ENCODE measurements around the gene GSTM2.

GSTM2 gene

DNA sequence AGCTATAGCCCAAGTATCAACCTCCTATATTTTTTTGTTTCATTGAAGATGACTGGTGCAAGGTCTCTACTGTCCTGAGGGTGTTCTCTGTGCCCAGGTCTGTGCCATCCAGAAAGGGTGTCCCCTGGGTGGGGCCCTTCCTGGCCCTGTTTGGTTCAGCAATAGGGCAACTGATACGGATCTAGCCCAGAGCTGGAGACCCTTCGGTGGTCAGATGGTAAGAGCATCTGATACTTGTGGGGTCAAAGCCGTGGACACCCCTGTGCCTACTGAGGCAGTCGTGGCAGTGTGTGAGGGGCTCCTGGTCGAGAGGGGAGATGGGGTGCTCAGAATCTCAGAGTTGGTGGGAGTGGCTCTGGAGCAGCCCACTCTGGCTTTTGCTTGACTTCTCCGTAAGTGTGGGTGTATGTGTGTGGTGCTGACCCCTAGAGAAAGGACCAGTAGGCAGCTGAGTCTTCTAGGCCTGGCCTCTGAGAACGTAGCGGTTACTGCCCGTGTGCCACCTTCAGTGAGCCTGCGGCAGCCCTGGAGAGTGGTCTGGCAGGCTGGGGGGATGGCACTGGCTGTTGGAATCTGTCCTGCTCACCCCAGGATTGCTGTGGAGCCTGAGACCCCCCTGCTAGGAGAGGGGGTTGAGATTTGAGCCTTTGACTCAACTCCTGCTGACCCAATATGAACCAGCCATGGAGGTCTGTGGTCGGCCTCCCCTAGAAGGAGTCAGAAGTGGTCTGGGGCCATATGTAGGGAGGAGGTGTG is 45.5 kb upstream of the GSTM2 start:
- TF ChIP-seq, protein P1, sequence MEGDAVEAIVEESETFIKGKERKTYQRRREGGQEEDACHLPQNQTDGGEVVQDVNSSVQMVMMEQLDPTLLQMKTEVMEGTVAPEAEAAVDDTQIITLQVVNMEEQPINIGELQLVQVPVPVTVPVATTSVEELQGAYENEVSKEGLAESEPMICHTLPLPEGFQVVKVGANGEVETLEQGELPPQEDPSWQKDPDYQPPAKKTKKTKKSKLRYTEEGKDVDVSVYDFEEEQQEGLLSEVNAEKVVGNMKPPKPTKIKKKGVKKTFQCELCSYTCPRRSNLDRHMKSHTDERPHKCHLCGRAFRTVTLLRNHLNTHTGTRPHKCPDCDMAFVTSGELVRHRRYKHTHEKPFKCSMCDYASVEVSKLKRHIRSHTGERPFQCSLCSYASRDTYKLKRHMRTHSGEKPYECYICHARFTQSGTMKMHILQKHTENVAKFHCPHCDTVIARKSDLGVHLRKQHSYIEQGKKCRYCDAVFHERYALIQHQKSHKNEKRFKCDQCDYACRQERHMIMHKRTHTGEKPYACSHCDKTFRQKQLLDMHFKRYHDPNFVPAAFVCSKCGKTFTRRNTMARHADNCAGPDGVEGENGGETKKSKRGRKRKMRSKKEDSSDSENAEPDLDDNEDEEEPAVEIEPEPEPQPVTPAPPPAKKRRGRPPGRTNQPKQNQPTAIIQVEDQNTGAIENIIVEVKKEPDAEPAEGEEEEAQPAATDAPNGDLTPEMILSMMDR (conservative IDR thresholded peaks at IDR 0.05; ENCODE audit: low read length) = no peak
- H3K4me3 ChIP-seq (ENCODE audit: low read length) = peak overlapping the region; percentile 99
- DNase-seq (ENCODE audit: low read depth) = no peak

DNA sequence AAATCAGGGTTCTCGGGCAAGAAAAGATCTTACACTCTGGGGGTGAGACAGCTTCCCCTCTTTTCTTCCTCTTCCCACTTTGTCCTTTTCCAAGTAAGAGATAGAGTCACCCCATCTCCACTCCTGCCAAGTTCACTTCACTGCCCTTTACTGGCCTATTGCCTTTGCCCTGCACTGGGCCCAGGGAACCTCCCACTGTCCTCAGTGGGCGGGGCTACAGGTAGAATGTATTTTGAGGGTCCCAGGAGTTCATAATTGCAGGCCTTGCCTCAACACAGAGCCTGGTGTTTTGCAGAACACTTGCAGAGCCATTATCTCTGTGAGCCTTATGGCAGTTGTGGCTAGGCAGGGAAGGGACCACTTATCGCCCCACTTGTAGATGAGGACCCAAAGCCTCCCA is 45.0 kb upstream of the GSTM2 start:
- DNase-seq (ENCODE audit: low read depth) = no peak
- TF ChIP-seq, protein P1 (conservative IDR thresholded peaks at IDR 0.05; ENCODE audit: low read length) = no peak
- H3K4me3 ChIP-seq (ENCODE audit: low read length) = no peak overlapping the region; the same call in 1 of the 2 replicates

DNA sequence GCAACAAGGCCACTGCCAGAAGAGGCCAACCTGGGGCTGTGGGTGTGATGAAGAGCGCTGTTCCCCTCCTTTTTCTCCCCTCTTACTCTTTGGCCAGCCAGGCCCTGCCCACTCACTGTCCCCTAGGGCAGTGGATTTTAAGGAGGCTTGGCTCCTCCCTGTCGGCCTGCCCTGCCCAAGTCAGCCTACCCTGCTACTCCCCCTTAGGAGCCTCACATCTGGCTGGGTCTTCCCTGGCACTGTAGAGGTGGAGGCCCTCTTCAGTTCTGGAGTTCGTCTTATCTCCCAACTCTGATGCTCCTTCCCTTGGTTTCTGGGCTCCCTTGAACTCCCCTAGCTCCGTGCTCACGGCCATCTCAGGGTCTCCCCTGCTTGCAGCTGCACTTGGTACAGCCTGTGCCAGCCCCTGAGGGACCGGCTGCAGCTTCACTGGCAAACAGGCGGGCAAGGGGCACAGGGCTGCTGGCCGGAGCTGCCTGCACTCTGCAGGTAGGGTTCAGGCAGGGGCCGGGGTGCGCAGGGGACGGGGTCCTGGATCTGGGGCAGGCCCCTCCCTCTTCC is 44.2 kb upstream of the GSTM2 start:
- TF ChIP-seq, protein P1 (conservative IDR thresholded peaks at IDR 0.05; ENCODE audit: low read length) = no peak
- peak overlapping the region; percentile 30 for H3K4me3 ChIP-seq (ENCODE audit: low read length)
- no peak for DNase-seq (ENCODE audit: low read depth)

DNA sequence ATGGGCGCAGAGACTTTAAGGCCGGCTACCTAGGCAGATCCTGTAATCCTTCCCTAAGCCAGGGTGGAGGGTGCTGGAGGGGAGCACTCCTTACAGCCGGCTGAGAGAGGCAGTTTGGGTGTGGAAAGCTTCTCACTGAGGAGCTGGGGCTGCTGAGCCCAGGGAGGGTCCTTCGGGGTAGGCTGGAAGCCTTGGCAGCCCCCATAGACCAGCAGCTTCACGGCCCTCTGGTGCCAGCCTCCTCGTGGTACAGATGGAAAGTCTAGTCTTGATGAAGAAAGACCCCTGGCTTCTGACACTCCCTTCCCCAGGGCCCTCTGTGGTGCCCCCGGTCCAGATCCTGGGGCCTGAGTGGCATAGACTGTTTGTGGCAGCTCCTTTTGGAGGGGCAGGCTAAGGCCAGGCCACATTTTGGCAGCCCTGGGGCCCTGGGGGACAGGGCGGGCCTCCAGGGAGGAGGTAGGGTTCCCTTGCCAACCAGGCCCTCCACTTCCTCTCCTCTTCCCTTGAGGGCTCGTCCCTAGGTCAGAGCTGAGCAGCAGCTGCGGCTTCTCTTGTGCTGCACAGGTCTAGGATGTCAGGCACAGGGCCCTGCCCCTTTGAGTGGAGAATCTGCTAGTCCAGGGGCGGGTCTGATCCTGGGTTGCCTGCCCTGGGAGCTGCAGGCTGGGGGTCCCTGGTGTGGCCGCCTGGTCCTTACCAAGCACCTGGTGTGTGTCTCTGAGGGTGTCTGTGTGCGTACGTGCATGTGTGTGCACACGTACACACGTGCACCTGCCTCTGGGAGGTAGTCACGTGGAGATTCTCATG is 43.5 kb upstream of the GSTM2 start:
- H3K4me3 ChIP-seq (ENCODE audit: low read length) = no peak overlapping the region; the same call in none of the 2 replicates
- no peak for DNase-seq (ENCODE audit: low read depth)
- TF ChIP-seq, protein P1 (conservative IDR thresholded peaks at IDR 0.05; ENCODE audit: low read length) = no peak

DNA sequence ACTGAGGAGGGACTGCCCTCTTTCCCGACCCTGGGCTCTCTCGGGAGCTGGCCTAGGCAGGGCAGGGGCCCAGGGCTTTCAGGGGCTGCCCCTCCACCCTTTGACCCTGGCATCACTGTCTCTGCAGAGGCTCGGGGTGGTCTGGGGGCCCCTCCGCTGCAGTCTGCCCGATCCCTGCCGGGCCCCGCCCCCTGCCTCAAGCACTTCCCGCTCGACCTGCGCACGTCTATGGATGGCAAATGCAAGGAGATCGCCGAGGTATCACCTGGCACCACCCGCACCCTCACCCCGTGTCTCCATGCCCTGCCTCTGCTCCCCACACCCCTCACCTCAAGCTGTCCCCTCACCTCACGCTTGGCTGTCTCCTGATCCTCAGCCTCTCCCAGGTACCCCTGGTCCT is 42.7 kb upstream of the GSTM2 start:
- no peak for DNase-seq (ENCODE audit: low read depth)
- TF ChIP-seq, protein P1 (conservative IDR thresholded peaks at IDR 0.05; ENCODE audit: low read length) = no peak
- H3K4me3 ChIP-seq (ENCODE audit: low read length) = no peak overlapping the region

DNA sequence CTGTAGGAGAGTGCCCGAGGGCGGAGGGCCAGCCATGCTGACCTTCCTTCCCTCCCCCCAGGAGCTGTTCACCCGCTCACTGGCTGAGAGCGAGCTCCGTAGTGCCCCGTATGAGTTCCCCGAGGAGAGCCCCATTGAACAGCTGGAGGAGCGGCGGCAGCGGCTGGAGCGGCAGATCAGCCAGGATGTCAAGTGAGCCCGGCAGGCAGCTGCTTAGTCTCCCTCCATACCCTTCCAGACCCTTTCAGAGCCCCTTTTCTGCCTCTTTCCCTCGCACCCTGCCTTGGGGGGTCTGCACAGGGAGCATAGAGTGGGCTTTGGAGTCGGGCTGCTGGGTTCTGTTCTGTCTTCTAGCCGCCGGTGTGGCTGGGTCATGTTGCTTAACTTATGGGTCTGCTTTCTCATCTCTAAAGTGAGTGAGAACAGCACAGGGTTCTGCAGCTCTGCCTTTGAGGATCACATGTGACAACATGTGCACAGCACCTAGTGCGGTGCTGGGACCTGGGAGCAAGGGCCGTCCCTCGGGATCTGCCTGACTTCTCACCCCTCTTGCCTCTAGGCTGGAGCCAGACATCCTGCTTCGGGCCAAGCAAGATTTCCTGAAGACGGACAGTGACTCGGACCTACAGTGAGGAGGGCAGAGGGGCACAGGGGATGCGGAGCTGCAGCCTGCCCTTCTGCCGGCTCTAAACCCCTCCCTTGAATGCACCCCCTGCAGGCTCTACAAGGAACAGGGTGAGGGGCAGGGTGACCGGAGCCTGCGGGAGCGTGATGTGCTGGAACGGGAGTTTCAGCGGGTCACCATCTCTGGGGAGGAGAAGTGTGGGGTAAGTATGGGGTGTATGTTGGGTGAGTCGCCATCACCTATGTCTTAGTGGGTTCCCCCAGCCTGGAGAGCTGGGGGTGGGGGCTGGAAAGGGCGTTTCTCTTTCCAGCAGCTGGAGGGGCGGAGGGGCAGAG is 42.0 kb upstream of the GSTM2 start:
- no peak overlapping the region for H3K4me3 ChIP-seq (ENCODE audit: low read length)
- DNase-seq (ENCODE audit: low read depth) = no peak
- TF ChIP-seq, protein P1 (conservative IDR thresholded peaks at IDR 0.05; ENCODE audit: low read length) = no peak

Data from AG10803 (cell line).